HG03045 (cell line): ENCODE data around the gene HDAC8.

ENCODE experiments used
- ATAC-seq: cut with Tn5 transposase; IDR thresholded peaks from one replicate; pipeline ENCODE4 v1.9.1; 2021; ENCODE audit warnings: mild to moderate bottlenecking, moderate library complexity; ENCODE audit not compliant: unreplicated experiment

The HDAC8 gene

GRCh38 chrX:72381439-72382201 lies 191.0 kb downstream of the HDAC8 start:
- ATAC-seq = no peak

- no peak for ATAC-seq
These were observed 196.5 kb downstream of the HDAC8 start for GRCh38 chrX:72376124-72376523.

- no peak for ATAC-seq
These were observed 199.5 kb downstream of the HDAC8 start for GRCh38 chrX:72373136-72373535.

GRCh38 chrX:72372735-72373134 lies 199.9 kb downstream of the HDAC8 start:
- no peak for ATAC-seq

- ATAC-seq = no peak
These were observed 201.2 kb downstream of the HDAC8 start for GRCh38 chrX:72371405-72371804.

GRCh38 chrX:72368796-72369195 lies 203.8 kb downstream of the HDAC8 start:
- ATAC-seq = no peak

GRCh38 chrX:72367516-72367915 lies 205.1 kb downstream of the HDAC8 start:
- no peak for ATAC-seq

GRCh38 chrX:72366701-72367454 lies 205.8 kb downstream of the HDAC8 start:
- ATAC-seq = no peak

GRCh38 chrX:72366178-72366577 lies 206.5 kb downstream of the HDAC8 start:
- ATAC-seq = no peak

- ATAC-seq = no peak
These were observed 207.5 kb downstream of the HDAC8 start for GRCh38 chrX:72365126-72365525.

- no peak for ATAC-seq
These were observed 212.3 kb downstream of the HDAC8 start for GRCh38 chrX:72360326-72360725.

- no peak for ATAC-seq
These were observed 214.3 kb downstream of the HDAC8 start for GRCh38 chrX:72358313-72358712.

GRCh38 chrX:72352786-72353185 lies 219.9 kb downstream of the HDAC8 start:
- ATAC-seq = no peak

GRCh38 chrX:72351606-72352334 lies 220.9 kb downstream of the HDAC8 start:
- no peak for ATAC-seq

GRCh38 chrX:72349190-72349589 lies 223.5 kb downstream of the HDAC8 start:
- ATAC-seq = peak; percentile 92

GRCh38 chrX:72348247-72348979 lies 224.2 kb downstream of the HDAC8 start:
- ATAC-seq = no peak

GRCh38 chrX:72347366-72347765 lies 225.3 kb downstream of the HDAC8 start:
- ATAC-seq = no peak

- no peak for ATAC-seq
These were observed 226.2 kb downstream of the HDAC8 start for GRCh38 chrX:72346302-72346949.

GRCh38 chrX:72340626-72341025 lies 232.0 kb downstream of the HDAC8 start:
- no peak for ATAC-seq

- no peak for ATAC-seq
These were observed 232.6 kb downstream of the HDAC8 start for GRCh38 chrX:72340041-72340440.
